Retinal pigment epithelial cell (primary cell): ENCODE results near the gene AMACR.

Experiments used
- DNase-seq: peaks from one replicate; pipeline ENCODE4 v3.0.0-alpha.2; 2010; ENCODE audit warnings: low read depth
- H3K4me3 ChIP-seq: 2 replicates; pipeline ENCODE4 v1.5.1; 2011; ENCODE audit warnings: mild to moderate bottlenecking, low read length, control low read depth, moderate library complexity
- TF ChIP-seq, protein P1 (sequence below): conservative IDR thresholded peaks from 2 replicates; pipeline ENCODE4 v1.5.1; 2011; ENCODE audit warnings: low read depth, low read length, control low read depth, inconsistent platforms

AMACR gene

GRCh38 chr5:33937017-33937706 lies 70.7 kb downstream of the AMACR start:
- TF ChIP-seq, protein P1, sequence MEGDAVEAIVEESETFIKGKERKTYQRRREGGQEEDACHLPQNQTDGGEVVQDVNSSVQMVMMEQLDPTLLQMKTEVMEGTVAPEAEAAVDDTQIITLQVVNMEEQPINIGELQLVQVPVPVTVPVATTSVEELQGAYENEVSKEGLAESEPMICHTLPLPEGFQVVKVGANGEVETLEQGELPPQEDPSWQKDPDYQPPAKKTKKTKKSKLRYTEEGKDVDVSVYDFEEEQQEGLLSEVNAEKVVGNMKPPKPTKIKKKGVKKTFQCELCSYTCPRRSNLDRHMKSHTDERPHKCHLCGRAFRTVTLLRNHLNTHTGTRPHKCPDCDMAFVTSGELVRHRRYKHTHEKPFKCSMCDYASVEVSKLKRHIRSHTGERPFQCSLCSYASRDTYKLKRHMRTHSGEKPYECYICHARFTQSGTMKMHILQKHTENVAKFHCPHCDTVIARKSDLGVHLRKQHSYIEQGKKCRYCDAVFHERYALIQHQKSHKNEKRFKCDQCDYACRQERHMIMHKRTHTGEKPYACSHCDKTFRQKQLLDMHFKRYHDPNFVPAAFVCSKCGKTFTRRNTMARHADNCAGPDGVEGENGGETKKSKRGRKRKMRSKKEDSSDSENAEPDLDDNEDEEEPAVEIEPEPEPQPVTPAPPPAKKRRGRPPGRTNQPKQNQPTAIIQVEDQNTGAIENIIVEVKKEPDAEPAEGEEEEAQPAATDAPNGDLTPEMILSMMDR = no peak
- DNase-seq = no peak
- peak overlapping the region; percentile 54 for H3K4me3 ChIP-seq

DNA sequence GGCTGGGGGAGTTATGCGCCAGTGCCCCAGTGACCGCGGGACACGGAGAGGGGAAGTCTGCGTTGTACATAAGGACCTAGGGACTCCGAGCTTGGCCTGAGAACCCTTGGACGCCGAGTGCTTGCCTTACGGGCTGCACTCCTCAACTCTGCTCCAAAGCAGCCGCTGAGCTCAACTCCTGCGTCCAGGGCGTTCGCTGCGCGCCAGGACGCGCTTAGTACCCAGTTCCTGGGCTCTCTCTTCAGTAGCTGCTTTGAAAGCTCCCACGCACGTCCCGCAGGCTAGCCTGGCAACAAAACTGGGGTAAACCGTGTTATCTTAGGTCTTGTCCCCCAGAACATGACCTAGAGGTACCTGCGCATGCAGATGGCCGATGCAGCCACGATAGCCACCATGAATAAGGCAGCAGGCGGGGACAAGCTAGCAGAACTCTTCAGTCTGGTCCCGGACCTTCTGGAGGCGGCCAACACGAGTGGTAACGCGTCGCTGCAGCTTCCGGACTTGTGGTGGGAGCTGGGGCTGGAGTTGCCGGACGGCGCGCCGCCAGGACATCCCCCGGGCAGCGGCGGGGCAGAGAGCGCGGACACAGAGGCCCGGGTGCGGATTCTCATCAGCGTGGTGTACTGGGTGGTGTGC lies 71.4 kb downstream of the AMACR start, which contains the start of gene RXFP3:
Gene RXFP3, plus strand, starts transcription at position 6 of the 636 bp plus-strand sequence. Its CDS starts 355 bp downstream, at position 361.
- no peak for DNase-seq
- H3K4me3 ChIP-seq = peak within 1 kb of the TSS; percentile 54
- TF ChIP-seq, protein P1 = no peak
